ENCODE results near the gene CASK.

Gene CASK

DNA sequence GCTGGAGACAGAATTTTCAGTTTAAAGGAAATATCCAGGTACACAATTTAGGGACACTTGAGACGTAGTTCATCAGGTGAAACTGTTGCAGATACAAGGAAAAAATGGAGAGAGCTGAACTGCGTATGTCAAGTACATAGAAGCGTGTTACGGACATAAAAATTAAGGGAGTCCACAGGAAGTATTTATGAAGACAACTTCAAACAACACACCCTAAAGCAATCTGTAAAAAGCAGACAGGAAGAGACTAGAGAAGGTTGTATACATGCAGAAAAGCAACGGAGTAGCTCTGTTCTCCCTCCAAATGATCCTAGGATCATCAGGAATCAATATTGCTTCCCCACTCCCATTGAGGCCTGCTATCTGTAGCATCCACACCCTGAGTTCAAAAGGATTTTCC is 5.8 kb downstream of the CASK start:
- DNase-seq (ENCODE audit: low read depth), result no peak
- TF ChIP-seq, protein P1, sequence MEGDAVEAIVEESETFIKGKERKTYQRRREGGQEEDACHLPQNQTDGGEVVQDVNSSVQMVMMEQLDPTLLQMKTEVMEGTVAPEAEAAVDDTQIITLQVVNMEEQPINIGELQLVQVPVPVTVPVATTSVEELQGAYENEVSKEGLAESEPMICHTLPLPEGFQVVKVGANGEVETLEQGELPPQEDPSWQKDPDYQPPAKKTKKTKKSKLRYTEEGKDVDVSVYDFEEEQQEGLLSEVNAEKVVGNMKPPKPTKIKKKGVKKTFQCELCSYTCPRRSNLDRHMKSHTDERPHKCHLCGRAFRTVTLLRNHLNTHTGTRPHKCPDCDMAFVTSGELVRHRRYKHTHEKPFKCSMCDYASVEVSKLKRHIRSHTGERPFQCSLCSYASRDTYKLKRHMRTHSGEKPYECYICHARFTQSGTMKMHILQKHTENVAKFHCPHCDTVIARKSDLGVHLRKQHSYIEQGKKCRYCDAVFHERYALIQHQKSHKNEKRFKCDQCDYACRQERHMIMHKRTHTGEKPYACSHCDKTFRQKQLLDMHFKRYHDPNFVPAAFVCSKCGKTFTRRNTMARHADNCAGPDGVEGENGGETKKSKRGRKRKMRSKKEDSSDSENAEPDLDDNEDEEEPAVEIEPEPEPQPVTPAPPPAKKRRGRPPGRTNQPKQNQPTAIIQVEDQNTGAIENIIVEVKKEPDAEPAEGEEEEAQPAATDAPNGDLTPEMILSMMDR (IDR thresholded peaks at IDR 0.05; ENCODE audit: low read depth, low read length, missing control alignments), result no peak
- no peak overlapping the region for H3K4me3 ChIP-seq (ENCODE audit: low read depth, low read length)
- in situ Hi-C loops (cut with HindIII; ENCODE audit: low sequenced_read_pairs), result no loop called here

DNA sequence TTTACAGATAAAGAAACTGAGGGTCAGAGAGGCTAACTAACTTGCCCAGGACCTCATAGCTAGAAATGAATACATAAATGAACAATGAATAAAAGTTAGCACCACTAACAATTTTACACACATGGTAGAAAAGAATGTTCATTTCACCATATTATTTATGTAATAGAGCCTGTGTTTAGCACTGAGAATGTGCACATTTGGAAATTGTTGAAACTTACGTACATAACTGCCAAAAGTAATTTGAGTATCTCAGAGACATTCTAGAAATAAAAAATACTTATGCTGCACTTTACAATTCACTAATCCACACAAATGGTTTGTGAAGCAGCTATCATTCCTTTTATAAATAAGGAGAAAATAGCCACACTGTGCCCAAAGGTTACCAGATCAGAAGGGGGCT is 9.9 kb downstream of the CASK start:
- in situ Hi-C loops (cut with HindIII; ENCODE audit: low sequenced_read_pairs), result no loop called here
- no peak overlapping the region for H3K4me3 ChIP-seq (ENCODE audit: low read depth, low read length)
- no peak for DNase-seq (ENCODE audit: low read depth)
- TF ChIP-seq, protein P1 (IDR thresholded peaks at IDR 0.05; ENCODE audit: low read depth, low read length, missing control alignments), result no peak

DNA sequence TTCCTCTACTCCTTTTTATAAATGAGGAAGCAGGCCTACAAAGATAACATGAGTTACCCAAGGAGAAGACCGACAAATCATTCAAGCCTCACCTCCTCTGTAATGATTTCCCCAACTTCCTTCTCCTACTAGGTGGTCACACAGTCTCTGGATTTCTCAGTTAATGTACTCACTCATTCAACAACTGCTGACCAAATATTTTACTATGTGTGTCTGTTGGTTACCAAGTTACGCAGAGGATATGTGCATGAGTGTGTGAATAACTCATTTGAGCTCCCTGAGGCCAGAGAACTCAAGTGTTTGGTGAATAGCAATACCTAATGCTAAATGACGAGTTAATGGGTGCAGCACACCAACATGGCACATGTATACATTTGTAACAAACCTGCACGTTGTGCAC is 10.4 kb downstream of the CASK start:
- DNase-seq (ENCODE audit: low read depth), result no peak
- in situ Hi-C loops (cut with HindIII; ENCODE audit: low sequenced_read_pairs), result no loop called here
- H3K4me3 ChIP-seq (ENCODE audit: low read depth, low read length), result no peak overlapping the region
- TF ChIP-seq, protein P1 (IDR thresholded peaks at IDR 0.05; ENCODE audit: low read depth, low read length, missing control alignments), result no peak

DNA sequence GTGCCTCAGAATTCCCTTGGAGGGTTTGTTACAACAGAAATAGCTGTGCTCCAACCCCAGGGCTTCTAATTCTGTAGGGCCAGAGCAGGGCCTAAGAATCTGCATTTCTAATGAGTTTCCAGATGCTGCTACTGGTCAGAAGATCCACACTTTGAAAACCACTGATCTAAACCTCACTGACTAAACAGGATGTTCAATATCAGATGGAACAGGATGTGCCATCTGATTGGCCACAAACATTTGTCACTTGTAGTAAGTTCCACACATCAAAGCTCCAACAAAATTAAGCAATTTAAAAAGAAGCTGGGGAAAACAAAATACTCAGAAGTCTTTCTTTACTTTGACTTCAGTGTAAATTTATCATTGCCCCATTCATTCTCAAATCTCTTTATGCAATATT is 14.3 kb downstream of the CASK start:
- in situ Hi-C loops (cut with HindIII; ENCODE audit: low sequenced_read_pairs), result no loop called here
- DNase-seq (ENCODE audit: low read depth), result no peak
- TF ChIP-seq, protein P1 (IDR thresholded peaks at IDR 0.05; ENCODE audit: low read depth, low read length, missing control alignments), result no peak
- no peak overlapping the region for H3K4me3 ChIP-seq (ENCODE audit: low read depth, low read length)

DNA sequence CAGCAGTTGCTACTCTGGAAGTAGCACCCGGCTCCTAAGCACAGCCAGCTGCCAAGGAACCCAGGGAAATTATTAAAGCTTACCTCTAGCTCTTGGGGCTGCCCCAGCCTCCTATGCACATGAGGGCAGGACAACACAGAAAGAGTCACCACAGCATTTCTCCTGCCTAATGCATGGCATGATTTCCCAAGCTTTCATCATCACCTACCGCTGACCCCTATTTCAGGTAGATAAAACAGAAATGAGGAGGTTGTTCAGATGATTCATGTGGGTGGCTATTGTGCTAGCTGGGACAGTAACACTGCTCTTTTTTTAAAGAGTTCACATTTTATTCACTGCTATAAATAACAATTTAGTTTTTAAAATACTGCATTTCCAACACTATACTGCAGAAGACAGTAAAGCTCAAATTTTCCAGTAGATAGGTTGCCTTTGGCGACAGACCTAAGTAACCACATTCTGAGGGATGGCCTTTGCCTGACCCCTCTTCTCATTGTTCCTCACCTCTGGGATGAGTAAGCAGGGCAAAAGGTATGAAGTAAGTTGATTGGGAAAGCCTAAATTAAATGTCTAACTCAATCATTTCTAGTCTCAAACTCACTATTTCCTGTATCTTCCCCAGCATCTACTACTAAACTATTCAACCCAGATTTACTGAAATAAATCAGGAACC is 16.7 kb downstream of the CASK start:
- TF ChIP-seq, protein P1 (IDR thresholded peaks at IDR 0.05; ENCODE audit: low read depth, low read length, missing control alignments), result no peak
- in situ Hi-C loops (cut with HindIII; ENCODE audit: low sequenced_read_pairs), result no loop called here
- no peak for DNase-seq (ENCODE audit: low read depth)
- no peak overlapping the region for H3K4me3 ChIP-seq (ENCODE audit: low read depth, low read length)

DNA sequence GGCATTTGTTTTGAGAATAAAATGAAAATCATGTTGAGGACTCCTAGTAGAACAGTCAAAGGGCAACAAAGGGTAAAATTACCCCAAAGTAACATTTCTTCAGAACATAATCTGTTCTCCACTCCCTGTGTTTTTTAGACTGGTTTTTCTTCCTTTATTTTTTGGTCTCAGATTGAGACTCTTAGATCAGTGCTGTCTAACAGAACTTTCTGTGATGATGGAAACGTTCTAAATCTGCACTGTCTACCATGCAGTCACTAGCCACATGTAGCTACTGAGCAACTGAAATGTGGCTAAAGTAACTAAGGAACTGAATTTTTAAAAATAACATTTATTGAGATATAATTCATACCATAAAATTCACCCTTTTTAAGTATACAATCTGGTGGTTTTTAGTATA is 19.8 kb downstream of the CASK start:
- TF ChIP-seq, protein P1 (IDR thresholded peaks at IDR 0.05; ENCODE audit: low read depth, low read length, missing control alignments), result no peak
- DNase-seq (ENCODE audit: low read depth), result no peak
- in situ Hi-C loops (cut with HindIII; ENCODE audit: low sequenced_read_pairs), result no loop called here
- no peak overlapping the region for H3K4me3 ChIP-seq (ENCODE audit: low read depth, low read length)

Data from astrocyte of the cerebellum (primary cell).